HG02943 (cell line): ENCODE data around the gene MFAP3L.

Experiments
- ATAC-seq: cut with Tn5 transposase; IDR thresholded peaks from one replicate; pipeline ENCODE4 v1.9.1; 2021; ENCODE audit warnings: mild to moderate bottlenecking, low read depth, moderate library complexity; ENCODE audit not compliant: unreplicated experiment

MFAP3L gene

DNA sequence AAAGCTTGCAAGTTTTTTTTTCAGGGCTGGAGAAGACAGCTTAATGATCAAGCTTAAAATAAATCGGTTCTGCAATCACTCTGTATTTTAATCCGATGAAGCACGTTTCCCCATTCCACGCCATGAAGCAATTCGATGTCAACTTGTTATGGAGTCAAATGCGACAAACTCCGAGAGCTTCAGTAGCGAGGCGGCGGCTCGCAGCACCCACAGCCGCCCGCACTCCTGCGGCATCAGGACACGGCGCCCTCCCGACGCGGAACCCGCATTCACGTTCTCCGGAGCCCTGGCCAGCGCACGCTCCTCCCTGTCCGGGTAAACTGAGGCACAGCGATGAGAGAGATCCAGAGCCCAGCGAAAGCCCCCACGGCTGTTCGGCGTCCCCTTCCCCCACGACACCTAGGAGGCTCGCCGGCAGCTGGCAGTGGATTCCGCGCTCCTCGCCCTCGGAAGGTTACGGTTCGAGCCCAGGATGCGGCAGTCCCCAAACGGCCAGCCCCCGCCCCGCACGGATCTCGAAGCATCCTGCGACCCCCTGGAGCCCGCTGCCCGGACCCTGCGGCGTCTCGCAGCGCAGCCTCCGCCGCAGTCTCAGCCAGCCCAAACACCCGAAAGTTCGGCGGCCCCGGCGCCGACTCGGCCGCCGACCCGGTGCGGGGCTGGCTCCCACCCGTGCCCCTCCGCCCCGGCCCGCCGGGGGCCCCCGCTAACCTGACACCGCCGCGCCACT, 507 bp downstream of the MFAP3L start:
- ATAC-seq: no peak

DNA sequence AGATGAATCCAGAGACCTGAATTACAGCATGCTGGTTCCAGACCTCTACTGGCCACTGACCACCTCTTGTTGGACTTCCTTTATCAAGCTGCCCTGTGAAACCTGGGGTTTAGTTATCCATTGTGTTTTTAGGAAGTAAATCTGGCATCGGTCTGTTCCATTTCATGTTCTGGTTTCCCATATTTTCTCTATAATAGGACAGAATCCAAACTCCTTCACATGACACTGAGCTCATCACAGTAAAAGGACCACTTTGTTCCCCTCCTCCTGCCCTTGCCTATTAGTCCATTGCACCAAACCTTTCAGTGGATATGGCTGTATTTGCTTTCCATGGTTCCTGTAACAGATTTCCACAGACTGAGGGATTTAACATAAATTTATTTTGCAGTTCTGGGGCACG, 4.0 kb downstream of the MFAP3L start:
- no peak for ATAC-seq

DNA sequence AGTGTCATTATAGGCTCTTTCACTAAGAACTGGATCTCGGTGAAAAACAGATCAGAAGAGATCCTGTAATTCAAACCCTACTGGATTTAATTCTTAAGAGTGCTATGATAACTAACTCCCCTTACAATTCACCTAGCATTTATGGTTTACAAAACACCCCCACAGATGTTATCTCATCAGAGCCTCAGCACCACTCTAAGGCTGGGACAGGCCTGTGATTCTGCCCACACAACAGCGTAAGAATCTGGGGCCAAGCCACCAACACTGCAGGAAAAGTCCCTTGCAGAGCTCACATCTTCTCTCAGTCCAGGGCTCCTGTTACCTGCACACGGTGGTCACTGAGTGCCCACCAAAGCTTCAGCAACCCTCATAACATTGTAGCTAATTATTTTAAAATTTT, 8.9 kb downstream of the MFAP3L start:
- no peak for ATAC-seq

DNA sequence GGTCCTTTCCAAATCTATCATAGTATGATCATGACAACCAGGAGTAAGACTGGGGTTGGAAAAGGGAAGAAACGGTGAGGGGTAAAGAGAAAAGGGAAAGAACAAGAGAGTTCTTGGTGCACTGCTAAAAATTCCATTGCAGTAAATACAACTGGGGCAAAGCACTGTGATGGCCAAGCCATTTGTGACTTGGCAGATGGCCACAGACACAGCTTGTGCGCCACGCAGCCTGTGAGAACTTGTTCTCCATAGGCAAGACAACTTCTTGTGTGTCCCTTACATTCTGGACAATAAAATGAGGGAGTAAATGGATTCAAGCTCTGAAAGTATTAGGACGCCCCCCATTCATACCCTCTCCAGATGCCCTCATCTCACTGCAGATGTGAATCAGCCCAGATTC, 10.9 kb downstream of the MFAP3L start:
- no peak for ATAC-seq

DNA sequence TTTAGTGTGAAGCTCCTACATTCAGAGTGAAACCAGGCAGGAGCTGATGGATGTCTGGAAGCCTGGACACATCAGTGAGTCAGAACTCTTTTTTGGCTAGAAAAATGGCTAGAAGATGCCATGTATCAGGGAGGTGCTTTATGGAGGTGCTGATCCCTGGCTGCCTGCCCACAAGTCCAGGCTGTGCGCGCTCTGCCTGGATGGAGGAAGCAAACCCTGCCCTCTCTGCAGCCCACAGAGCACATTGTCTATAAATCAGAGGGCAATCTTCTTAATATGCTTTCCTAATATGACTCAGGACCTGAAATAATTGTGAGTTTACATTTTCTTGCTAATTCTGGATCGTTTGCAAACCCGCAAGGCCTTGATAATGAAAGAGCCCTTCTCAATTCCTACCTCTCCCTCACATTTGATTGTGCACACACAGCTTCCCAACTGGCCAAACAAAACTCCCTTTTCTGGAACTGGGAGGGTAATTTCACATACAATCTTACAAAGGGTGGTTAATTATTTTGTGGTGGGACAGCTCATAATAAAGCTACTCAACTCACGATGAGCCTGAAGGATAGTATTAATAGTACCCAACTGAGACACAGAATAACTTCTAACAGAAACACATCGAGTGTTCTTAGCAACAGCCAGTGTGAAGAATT, 11.7 kb downstream of the MFAP3L start:
- ATAC-seq: no peak

DNA sequence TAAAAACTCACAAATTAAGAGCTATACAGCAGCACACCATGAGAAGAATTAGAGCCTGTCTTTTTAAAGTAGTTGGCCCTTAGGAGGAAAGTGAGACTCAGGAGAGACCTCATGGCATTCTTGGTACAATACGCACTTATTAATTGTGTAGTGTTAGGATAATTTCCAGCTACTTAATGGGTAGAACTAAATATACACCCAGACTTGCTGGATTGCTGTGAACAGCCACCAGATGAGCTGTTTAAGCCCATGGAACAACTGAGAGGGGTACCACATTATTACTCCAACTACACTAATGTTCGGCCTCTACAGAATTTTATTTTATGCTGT, 13.6 kb downstream of the MFAP3L start:
- ATAC-seq: no peak

DNA sequence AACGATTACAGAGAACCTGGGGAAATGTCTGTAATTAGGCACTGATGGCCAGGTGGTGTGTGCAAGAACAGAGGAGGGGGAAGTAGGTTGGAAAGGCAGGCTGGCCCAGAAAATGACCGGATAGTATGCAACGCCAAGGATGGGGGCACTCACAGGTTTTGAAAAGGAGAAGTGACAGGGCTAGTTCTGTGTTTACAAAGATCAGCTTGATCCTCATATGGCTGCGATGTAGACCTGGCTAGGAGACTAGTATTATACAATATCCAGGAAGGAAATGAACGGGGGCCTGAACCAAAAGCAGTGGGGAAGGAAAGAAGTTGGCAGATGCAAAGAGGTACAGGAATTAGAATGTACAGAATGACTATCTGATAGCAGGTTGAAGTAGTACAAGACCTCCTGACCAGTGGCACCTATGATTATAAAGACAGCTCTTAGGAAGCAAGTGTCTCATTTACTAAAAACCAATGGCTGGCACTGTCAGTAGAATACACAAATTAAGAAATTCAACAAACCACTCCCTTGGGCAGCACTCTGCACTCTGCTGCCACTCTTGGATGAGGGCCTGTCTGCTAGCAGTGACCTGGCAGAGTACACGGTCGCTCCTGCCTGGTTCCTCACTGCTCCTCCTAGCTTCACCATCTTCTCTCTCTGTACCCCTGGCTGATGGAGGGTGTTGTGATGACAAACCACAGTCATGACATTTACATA, 14.1 kb downstream of the MFAP3L start:
- no peak for ATAC-seq

DNA sequence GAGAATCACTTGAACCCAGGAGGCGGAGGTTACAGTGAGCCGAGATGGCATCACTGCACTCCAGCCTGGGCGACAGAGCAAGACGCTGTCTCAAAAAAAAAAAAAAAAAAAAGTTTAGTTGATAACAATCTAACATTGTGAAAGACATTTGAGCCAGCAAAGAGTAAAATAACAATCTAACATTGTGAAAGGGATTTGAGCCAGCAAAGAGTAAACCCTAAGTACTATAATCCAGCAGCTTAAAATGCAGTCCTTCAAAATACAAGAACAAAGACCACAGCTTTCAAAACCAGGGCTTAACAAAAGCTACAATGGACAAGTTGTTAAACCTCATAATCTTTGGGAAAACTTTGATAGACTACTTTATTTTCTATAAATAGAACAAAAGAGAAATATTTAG, 16.9 kb downstream of the MFAP3L start:
- ATAC-seq: no peak

DNA sequence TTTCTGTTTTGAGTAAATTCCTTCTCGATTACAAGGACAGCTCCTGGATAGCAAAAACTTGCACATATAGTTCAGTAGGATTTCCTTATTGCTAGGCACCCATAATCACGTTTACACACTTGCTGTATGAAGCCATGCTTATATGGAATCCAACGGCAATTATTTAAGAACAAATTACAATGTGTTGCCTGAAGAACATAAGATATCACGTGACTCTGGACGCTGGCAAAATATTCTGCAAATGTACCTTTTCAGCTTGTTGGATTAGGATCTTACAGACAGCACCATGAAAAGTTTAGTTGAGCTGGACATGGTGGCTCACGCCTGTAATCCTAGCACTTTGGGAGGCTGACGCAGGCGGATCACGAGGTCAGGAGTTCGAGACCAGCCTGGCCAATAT, 17.4 kb downstream of the MFAP3L start:
- no peak for ATAC-seq

DNA sequence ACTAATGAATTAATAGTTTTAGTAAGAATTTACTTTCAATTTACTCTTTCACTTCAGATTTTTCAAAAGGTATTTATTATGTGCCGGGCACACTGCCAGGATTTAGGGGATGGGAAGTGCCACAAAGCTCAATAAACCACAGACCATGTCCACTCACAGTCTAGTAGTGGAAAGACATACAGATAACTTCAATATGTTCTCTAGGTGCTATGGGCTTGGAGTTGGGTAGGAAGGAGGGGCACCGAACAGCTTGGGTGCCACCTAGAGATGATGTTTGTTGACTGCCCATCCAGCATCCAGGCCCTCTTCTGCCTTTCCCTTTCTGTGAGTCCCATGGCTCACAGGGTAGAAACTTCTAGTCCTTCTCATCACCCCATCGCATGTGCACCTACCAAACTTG, 17.8 kb downstream of the MFAP3L start:
- no peak for ATAC-seq

DNA sequence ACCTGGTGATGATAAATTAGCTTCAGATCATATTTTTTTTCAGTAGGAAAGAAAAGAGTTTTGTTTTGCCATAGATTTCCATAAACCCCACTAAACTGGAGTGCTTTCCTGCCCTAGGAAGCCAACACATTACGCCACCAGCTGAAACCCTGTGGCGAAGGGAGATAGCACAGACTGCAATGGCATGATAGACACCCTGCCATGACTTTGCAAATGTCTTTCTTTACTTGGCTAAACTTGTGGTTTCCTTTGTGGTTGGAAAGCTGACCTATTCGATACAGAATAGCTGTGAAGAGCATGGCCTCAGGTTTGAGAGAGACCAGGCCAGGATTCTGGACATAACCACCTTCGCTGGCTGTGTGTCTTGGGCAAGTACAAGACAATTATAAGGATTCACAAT, 19.1 kb downstream of the MFAP3L start:
- ATAC-seq: no peak

DNA sequence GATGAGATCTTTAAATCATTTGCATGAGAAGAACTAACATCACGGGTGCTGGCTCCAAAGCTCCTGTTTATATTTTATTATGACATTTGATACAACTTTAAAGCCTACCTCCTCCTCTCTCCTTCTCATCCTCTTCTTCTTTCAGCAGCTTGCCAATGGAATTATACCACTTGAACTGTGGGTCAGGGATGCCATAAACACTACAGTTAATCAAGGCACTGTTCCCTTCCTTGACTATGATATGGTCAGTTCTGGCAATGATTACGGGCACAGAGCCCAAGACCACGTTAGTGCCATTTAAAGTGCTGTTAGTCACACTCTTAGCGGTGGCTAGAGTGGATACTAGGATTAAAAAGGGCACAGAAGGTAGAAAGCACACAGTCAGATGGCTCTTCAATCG, 20.7 kb downstream of the MFAP3L start:
- no peak for ATAC-seq

DNA sequence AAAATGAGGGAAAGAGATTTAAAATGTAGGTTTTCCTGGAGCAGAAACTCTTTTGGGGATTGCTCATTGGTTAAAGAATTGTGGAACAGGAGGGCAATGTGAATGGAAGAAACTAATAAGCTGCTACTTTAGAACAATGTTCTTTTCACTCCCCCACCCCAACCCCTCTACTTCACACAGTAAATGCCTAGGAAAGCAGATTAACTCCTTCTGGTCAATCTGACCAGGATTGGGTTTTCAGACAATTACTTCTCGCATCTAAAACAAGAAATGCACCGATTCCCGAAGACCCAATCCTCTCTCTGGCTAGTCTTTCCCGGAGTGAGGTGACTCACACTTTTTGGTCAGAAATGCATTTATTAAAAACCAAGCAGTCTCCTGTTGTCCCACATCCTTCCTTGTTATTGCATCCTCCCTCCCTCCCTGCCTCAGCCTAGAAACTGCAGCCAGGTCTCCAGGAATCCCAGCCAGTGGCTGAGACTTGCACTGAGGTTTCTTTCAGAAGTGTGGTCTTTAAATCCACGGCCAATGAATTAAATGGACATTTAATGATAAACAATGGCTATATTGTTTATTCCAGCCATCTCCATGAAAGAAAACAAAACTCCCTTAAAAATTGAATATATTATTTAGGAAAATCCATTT, 21.4 kb downstream of the MFAP3L start:
- ATAC-seq: no peak

DNA sequence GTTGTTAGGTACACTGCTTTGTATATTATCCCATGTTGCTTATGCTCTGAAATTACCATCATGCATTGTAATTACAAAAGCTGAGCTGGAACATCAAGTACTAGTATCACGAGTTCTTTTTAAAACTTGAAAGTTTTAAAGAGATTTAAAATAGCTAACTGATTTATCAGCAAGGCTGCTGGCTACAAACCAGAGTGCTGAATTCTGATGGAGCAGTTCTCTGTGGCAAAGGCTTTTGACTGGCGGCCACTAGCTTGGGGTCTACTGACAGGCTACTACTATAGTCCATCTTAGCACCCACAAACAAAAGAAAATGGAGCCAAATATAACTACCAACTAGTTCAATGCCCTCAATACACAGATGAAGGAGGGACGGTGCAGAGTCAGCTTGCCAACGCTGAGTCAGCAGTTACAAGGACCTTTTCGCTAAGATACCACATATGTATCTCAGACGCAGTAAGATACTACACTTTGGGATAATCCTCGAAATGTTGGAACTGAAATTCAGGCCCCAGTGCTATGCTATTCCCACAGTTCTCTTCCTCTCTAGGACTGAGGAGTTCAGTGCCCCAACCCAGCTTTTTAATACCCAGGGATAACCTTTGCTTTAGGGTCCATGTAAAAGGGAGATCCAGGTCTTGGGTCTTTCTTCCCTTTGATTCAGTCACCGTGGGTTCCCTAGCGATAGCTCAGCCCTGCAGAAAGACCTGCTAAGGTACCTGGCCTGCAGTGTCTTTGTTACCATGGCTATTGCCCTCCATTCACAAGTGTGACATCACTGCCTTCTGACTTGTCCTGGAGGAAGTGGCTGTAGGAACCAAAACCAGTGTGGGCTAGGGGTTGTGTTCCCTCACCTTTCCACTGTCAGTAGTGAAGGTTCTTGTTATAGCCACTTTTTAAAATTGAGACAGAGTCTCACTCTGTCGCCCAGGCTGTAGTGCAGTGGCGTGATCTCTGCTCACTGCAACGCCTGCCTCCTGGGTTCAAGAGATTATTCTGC, 22.8 kb downstream of the MFAP3L start:
- no peak for ATAC-seq

DNA sequence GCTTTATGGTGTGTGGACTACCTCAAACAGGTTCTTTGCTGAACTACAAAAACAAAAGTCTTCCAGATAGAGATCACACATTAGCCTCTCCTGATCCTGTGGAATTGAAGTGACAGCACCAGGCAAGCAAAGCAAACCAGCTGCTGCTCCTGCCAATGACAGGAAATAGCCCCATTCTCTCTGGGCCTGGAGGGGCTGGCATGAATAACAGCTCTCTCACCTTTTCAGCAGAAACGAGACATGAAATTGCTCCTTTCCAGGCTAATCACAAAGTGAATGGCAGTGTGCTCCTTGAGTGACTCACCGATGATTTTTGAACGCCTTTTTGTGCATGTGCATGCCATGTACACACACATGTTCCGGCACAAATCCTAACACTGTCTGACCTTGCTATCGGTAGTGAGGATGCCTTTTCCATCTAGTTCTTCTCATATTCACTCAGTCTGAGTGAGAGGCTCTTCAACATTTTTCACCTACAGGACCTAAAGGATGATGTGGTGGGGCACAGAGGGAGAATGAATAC, 24.4 kb downstream of the MFAP3L start:
- no peak for ATAC-seq

DNA sequence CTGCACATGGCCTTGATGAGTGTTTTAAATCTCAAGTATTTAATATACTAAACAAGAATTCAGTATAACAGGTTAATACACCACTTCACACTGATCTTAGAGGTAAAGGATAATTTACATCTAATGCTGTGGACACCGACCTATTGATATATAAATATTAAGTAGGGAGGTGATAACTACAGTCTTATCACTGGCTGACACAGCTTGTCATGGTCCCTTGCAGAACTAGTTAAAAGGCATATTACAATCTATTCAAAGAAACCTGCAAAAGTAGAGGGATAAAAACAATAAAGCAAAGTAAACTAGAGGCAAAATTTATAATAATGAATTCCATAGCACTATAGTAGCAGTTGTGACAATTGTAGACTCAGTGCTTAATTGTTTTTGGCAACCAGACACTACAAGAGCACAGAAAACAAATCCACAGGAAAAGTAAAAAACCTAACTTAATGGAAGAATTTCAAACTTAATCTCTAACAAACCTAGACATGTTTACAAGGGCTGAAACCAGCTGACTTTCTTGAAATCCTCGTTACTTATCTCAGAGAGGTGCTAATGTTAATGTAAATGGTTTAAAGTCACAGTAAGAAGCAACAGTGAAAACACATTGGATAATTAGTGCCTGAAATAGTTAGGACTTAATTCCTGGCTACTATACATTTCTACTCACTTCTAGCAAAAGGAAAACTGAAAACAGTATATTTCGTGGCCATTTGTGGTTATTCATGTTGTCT, 25.0 kb downstream of the MFAP3L start:
- ATAC-seq: no peak

DNA sequence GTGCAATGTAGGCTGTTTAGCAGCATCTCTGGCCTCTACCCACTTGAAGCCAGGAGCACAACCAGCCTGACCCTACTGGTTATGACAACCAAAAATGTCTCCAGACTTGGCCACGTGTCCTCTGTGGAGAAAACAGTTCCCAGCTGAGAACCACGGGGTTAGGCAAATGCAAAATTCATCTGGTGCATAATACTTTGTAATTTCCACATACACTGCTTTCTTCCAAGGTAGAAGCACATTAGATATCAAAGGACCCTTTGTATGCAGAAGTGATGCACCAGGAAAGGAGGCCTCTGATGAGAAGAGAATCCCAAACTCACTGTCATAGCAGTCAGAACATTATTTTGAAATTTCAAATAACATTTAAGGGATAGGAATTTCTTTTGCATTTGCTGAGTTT, 26.3 kb downstream of the MFAP3L start:
- ATAC-seq: no peak

DNA sequence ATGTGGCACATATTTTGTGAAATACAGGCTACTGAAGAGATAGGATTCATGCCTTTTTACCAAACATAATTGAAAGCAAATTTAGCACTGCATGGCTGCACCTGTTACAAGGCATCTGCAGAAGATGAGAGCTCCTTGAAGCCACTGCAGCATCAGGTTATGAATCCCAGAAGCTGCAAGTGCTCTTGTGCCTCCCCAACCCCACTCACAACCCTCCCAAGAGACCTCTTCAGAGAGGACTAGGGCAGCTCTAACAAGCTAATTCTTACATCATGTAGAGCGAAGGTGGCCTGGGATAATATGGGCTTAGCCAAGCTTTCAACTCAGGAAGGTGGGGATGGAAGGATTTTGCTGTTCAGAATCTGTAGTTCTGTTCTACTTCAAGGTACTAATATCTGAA, 27.2 kb downstream of the MFAP3L start:
- no peak for ATAC-seq
